ENCODE results near the gene INO80B. TPM values are rescaled to one million over a fixed set of nuclear protein-coding genes. Genes with fewer than 3 reads are reported as not detected.

INO80B gene
- total RNA-seq, 2 experiments from 2014 or later: 41.3 to 41.8 TPM

GRCh38 chr2:74497777-74498499, 43.1 kb downstream of the INO80B start:
- Mint-ChIP-seq H3K27ac (no peak overlapping the region), H3K36me3 (ENCODE audit: low read depth) (peaks cover 15% of the 10 kb centered on the region), H3K4me1 (ENCODE audit: low read depth) (peaks cover 46% of the 10 kb centered on the region), H3K27me3 (peaks cover 53% of the 10 kb centered on the region), H3K9me3 (no peaks in the 10 kb centered on the region), H3K4me3 (peak overlapping the region; percentile 82)
- ChIA-PET CTCF (interaction anchor here (0.9 to 1.1 kb wide), 2 partner anchors 12 to 25 kb away, joined by 3 read pairs; partner anchors contain the start of gene MRPL53), POLR2A (interaction anchor here (0.8 to 4.5 kb wide), 5 partner anchors 9 to 40 kb away, joined by 3 to 21 read pairs (median 3); partner anchors contain the start of genes CCDC142, PCGF1, TTC31 and WBP1)
- TF ChIP-seq, protein P1, sequence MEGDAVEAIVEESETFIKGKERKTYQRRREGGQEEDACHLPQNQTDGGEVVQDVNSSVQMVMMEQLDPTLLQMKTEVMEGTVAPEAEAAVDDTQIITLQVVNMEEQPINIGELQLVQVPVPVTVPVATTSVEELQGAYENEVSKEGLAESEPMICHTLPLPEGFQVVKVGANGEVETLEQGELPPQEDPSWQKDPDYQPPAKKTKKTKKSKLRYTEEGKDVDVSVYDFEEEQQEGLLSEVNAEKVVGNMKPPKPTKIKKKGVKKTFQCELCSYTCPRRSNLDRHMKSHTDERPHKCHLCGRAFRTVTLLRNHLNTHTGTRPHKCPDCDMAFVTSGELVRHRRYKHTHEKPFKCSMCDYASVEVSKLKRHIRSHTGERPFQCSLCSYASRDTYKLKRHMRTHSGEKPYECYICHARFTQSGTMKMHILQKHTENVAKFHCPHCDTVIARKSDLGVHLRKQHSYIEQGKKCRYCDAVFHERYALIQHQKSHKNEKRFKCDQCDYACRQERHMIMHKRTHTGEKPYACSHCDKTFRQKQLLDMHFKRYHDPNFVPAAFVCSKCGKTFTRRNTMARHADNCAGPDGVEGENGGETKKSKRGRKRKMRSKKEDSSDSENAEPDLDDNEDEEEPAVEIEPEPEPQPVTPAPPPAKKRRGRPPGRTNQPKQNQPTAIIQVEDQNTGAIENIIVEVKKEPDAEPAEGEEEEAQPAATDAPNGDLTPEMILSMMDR (IDR thresholded peaks at IDR 0.05): no peak
- no peak overlapping the region for H3K27ac ChIP-seq (ENCODE audit: low read depth in 1 of 2, low read length in 2 of 2)
- DNase-seq (peak in 4 of 14 experiments; percentile 26 to 62 (median 41)), ATAC-seq (ENCODE audit: poor library complexity) (peak; percentile 31)
- peak overlapping the region; percentile 64 for H3K4me3 ChIP-seq (ENCODE audit: low read length)
- H3K27me3 ChIP-seq (ENCODE audit: control insufficient read depth in 1 of 2, insufficient read depth in 2 of 2, low read length in 2 of 2): peaks cover 38 to 53% of the 10 kb centered on the region in 2 experiments
- intact Hi-C loops (cut with DNase I, micrococcal nuclease): no loop called here
- H3K9me3 ChIP-seq (ENCODE audit: control insufficient read depth in 1 of 2, insufficient read depth in 1 of 2, low read length in 2 of 2): peaks cover 0 to 29% of the 10 kb centered on the region in 2 experiments
- peaks cover 12% of the 10 kb centered on the region for H3K36me3 ChIP-seq (ENCODE audit: insufficient read depth, low read length)
- peaks cover 37% of the 10 kb centered on the region for H3K4me1 ChIP-seq (ENCODE audit: insufficient read depth, low read length)

DNA sequence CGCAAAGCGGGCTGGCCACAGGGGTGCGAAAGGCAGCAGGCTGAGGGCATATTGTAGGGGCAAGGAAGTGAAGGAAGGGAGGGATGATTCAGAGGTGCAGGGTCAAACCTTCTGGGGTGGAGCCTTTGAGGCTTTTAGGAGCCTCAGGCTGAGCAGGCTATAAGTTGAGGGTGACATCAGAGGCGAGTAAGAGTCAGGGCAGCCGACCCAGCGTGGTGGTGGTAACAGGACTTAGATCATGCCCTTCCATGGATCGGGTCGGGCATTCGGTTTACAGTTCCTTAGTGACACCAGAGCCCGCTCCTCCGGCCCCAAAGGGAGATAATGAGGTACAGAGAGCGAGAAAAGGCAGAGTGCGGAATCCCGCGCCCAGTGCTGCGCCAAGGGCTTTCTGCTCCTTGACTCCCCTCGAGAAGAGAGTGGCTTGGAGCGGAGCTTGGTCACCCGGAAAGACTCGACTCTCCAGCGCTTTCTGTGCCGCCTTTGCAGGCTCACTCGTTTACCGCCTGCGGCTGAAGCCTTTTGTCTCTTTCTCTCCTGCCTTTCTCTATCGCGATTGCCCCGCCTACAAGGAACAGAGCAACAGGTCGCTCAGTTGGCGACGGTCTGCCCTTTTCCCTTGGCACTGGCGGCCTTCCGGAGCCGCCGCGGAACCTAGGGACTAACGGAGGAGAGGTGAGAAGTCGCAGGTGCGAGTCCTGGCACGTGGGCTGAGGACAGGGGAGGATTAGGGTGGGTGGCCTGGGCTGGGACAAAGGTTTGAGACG, 43.8 kb downstream of the INO80B start:
- Mint-ChIP-seq H3K9me3 (no peaks in the 10 kb centered on the region), H3K27me3 (peaks cover 60% of the 10 kb centered on the region), H3K4me3 (peak overlapping the region; percentile 82), H3K36me3 (ENCODE audit: low read depth) (peaks cover 7% of the 10 kb centered on the region), H3K27ac (no peak overlapping the region), H3K4me1 (ENCODE audit: low read depth) (peaks cover 53% of the 10 kb centered on the region)
- peak; percentile 28 for ATAC-seq (ENCODE audit: poor library complexity)
- Histone ChIP-seq H3K27ac (ENCODE audit: low read depth in 1 of 2, low read length in 2 of 2) (no peak overlapping the region), H3K9me3 (ENCODE audit: control insufficient read depth in 1 of 2, insufficient read depth in 1 of 2, low read length in 2 of 2) (peaks cover 0 to 37% of the 10 kb centered on the region in 2 experiments), H3K4me3 (ENCODE audit: low read length) (peak overlapping the region; percentile 64), H3K4me1 (ENCODE audit: insufficient read depth, low read length) (peaks cover 44% of the 10 kb centered on the region), H3K36me3 (ENCODE audit: insufficient read depth, low read length) (peaks cover 5% of the 10 kb centered on the region), H3K27me3 (ENCODE audit: control insufficient read depth in 1 of 2, insufficient read depth in 2 of 2, low read length in 2 of 2) (peaks cover 46 to 60% of the 10 kb centered on the region in 2 experiments)
- TF ChIP-seq, protein P1 (IDR thresholded peaks at IDR 0.05): no peak
- peak in 3 of 14 experiments; percentile 34 to 51 (median 41) for DNase-seq
- ChIA-PET CTCF (interaction anchor here (0.9 to 1.1 kb wide), 2 partner anchors 11 to 26 kb away, joined by 3 read pairs; partner anchors contain the start of gene MRPL53), POLR2A (interaction anchor here (0.8 to 4.5 kb wide), 7 partner anchors 9 to 42 kb away, joined by 3 to 21 read pairs (median 4); partner anchors contain the start of genes AUP1, CCDC142, HTRA2 and PCGF1)
- intact Hi-C loops (cut with DNase I, micrococcal nuclease): no loop called here

- Mint-ChIP-seq H3K27me3 (peaks cover 67% of the 10 kb centered on the region), H3K9me3 (no peaks in the 10 kb centered on the region), H3K4me3 (peak within 1 kb of the TSS; percentile 82), H3K4me1 (ENCODE audit: low read depth) (peaks cover 60% of the 10 kb centered on the region), H3K27ac (no peak within 1 kb of the TSS), H3K36me3 (ENCODE audit: low read depth) (peaks cover 4% of the 10 kb centered on the region)
- intact Hi-C loops (cut with DNase I, micrococcal nuclease): no loop called here
- DNase-seq (peak in 1 of 14 experiments; percentile 41), ATAC-seq (ENCODE audit: poor library complexity) (peak; percentile 13)
- Histone ChIP-seq H3K27ac (ENCODE audit: low read depth in 1 of 2, low read length in 2 of 2) (no peak within 1 kb of the TSS), H3K9me3 (ENCODE audit: control insufficient read depth in 1 of 2, insufficient read depth in 1 of 2, low read length in 2 of 2) (peaks cover 0 to 37% of the 10 kb centered on the region in 2 experiments), H3K4me1 (ENCODE audit: insufficient read depth, low read length) (peaks cover 48% of the 10 kb centered on the region), H3K4me3 (ENCODE audit: low read length) (peak within 1 kb of the TSS; percentile 64), H3K27me3 (ENCODE audit: control insufficient read depth in 1 of 2, insufficient read depth in 2 of 2, low read length in 2 of 2) (peaks cover 53 to 66% of the 10 kb centered on the region in 2 experiments), H3K36me3 (ENCODE audit: insufficient read depth, low read length) (peaks cover 2% of the 10 kb centered on the region)
- TF ChIP-seq, protein P1 (IDR thresholded peaks at IDR 0.05): no peak
- ChIA-PET CTCF (interaction anchor here (1.4 kb wide), 1 partner anchor 33 kb away, joined by 3 read pairs; no protein-coding TSS in a partner anchor), POLR2A (interaction anchor here (1.0 to 4.5 kb wide), 6 partner anchors 8 to 86 kb away, joined by 3 to 21 read pairs (median 6); partner anchors contain the start of genes AUP1, CCDC142, HTRA2 and PCGF1)
Measured at GRCh38 chr2:74499267-74499939, 44.5 kb downstream of the INO80B start, which contains the start of gene LBX2. Gene LBX2 (minus strand): TSS chr2:74499603. CDS start chr2:74499537, 66 bp downstream.

Data from CD4-positive, alpha-beta T cell (primary cell).